Calu3 (cell line): Measurements from ENCODE around the gene ADAMTS18. TPM values are rescaled to one million over a fixed set of nuclear protein-coding genes. Genes with fewer than 3 reads are reported as not detected.

Source experiments
- BruUV-seq: library from RNA; stranded (reverse); fragments of 400-500 nt; replicated peaks from 2 replicates; lab custom pipeline; 2021; lab: Mats Ljungman, UMichigan
- CTCF ChIA-PET: fragments of 300-600 bp; sonication (Branson Sonifier 250); formaldehyde crosslinking; loops from one replicate; lab custom pipeline; 2022; ENCODE audit warnings: antibody characterized with exemption; lab: Charles Lee
- DNase-seq: peaks from one replicate; pipeline ENCODE4 v3.0.0; 2022
- H3K27ac Mint-ChIP-seq: one replicate; pipeline ENCODE4 v1.8.0; 2022; ENCODE audit warnings: mixed read lengths; ENCODE audit not compliant: unreplicated experiment
- H3K27me3 Mint-ChIP-seq: one replicate; pipeline ENCODE4 v1.8.0; 2022; ENCODE audit warnings: mixed read lengths; ENCODE audit not compliant: unreplicated experiment
- H3K36me3 Mint-ChIP-seq: one replicate; pipeline ENCODE4 v1.8.0; 2022; ENCODE audit warnings: mild to moderate bottlenecking, moderate library complexity, mixed read lengths; ENCODE audit not compliant: insufficient read depth, unreplicated experiment
- H3K4me1 Mint-ChIP-seq: one replicate; pipeline ENCODE4 v1.8.0; 2022; ENCODE audit warnings: mild to moderate bottlenecking, low read depth, mixed read lengths; ENCODE audit not compliant: unreplicated experiment
- H3K4me3 Mint-ChIP-seq: one replicate; pipeline ENCODE4 v1.8.0; 2022; ENCODE audit warnings: mild to moderate bottlenecking, low read depth, moderate library complexity, mixed read lengths; ENCODE audit not compliant: unreplicated experiment
- H3K9me3 Mint-ChIP-seq: one replicate; pipeline ENCODE4 v1.8.0; 2022; ENCODE audit warnings: low read depth, mixed read lengths; ENCODE audit not compliant: unreplicated experiment
- CTCF ChIP-seq: fragments of 200-600 bp; IDR thresholded peaks from one replicate; pipeline ENCODE4 v1.8.0; 2022; ENCODE audit warnings: antibody characterized with exemption; ENCODE audit not compliant: unreplicated experiment
- intact Hi-C: fragments of 100-400 bp; cut with micrococcal nuclease; formaldehyde crosslinking; loops from one replicate; pipeline ENCODE4 v1.10.0; 2022; ENCODE audit not compliant: unreplicated experiment
- total RNA-seq: library from RNA; stranded (reverse); gene quantifications from 2 replicates; pipeline ENCODE4 v1.2.3, GENCODE V29; 2022

The ADAMTS18 gene
- total RNA-seq, 1 experiment from 2014 or later, result not detected

GRCh38 chr16:77449208-77449607 is 14.4 kb upstream of the ADAMTS18 start:
- CTCF ChIA-PET, result interaction anchor here (0.5 kb wide), 1 partner anchor 636 kb away, joined by 3 read pairs; no protein-coding TSS in a partner anchor
- H3K27me3 Mint-ChIP-seq, result peaks cover 93% of the 10 kb centered on the region
- H3K4me1 Mint-ChIP-seq, result no peaks in the 10 kb centered on the region
- H3K9me3 Mint-ChIP-seq, result no peaks in the 10 kb centered on the region
- intact Hi-C loops, result no loop called here
- H3K4me3 Mint-ChIP-seq, result no peak overlapping the region
- TF ChIP-seq CTCF, result no peak
- DNase-seq, result no peak
- no TSS peak for BruUV-seq
- no peaks in the 10 kb centered on the region for H3K36me3 Mint-ChIP-seq
- no peak overlapping the region for H3K27ac Mint-ChIP-seq

- Mint-ChIP-seq H3K4me1 (no peaks in the 10 kb centered on the region), H3K36me3 (no peaks in the 10 kb centered on the region), H3K4me3 (no peak overlapping the region), H3K27ac (no peak overlapping the region), H3K9me3 (no peaks in the 10 kb centered on the region), H3K27me3 (peaks cover 100% of the 10 kb centered on the region)
- BruUV-seq, result no TSS peak
- DNase-seq, result no peak
- intact Hi-C loops, result no loop called here
- CTCF ChIA-PET, result interaction anchor here (1.1 kb wide), 1 partner anchor 138 kb away, joined by 3 read pairs; no protein-coding TSS in a partner anchor
- no peak for TF ChIP-seq CTCF
Observed at GRCh38 chr16:77445324-77445723, 10.5 kb upstream of the ADAMTS18 start.

- Mint-ChIP-seq H3K36me3 (no peaks in the 10 kb centered on the region), H3K27ac (no peak overlapping the region), H3K27me3 (peaks cover 100% of the 10 kb centered on the region), H3K4me3 (no peak overlapping the region), H3K4me1 (no peaks in the 10 kb centered on the region), H3K9me3 (no peaks in the 10 kb centered on the region)
- BruUV-seq, result no TSS peak
- TF ChIP-seq CTCF, result no peak
- intact Hi-C loops, result no loop called here
- DNase-seq, result no peak
- CTCF ChIA-PET, result interaction anchor here (1.1 kb wide), 1 partner anchor 140 kb away, joined by 3 read pairs; no protein-coding TSS in a partner anchor
Observed at GRCh38 chr16:77444147-77444460, 9.3 kb upstream of the ADAMTS18 start.

- DNase-seq, result no peak
- H3K27ac Mint-ChIP-seq, result no peak overlapping the region
- H3K4me3 Mint-ChIP-seq, result no peak overlapping the region
- no TSS peak for BruUV-seq
- H3K36me3 Mint-ChIP-seq, result no peaks in the 10 kb centered on the region
- no peaks in the 10 kb centered on the region for H3K9me3 Mint-ChIP-seq
- no peak for TF ChIP-seq CTCF
- H3K27me3 Mint-ChIP-seq, result peaks cover 100% of the 10 kb centered on the region
- H3K4me1 Mint-ChIP-seq, result no peaks in the 10 kb centered on the region
- CTCF ChIA-PET, result no interaction called here
- intact Hi-C loops, result no loop called here
Observed at GRCh38 chr16:77443357-77444146, 8.7 kb upstream of the ADAMTS18 start.
